ENCODE results near the gene HBQ1.
A peak's percentile ranks its signal among the peaks of the same experiment; 100 is the strongest.
"Not testable (repeated sequence)": the region's sequence is repeated elsewhere in the genome, so short reads cannot be mapped to it uniquely, and the experiment has no call there.

HBQ1 gene

DNA sequence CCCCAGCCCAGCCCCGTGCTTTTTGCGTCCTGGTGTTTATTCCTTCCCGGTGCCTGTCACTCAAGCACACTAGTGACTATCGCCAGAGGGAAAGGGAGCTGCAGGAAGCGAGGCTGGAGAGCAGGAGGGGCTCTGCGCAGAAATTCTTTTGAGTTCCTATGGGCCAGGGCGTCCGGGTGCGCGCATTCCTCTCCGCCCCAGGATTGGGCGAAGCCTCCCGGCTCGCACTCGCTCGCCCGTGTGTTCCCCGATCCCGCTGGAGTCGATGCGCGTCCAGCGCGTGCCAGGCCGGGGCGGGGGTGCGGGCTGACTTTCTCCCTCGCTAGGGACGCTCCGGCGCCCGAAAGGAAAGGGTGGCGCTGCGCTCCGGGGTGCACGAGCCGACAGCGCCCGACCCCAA, 4.3 kb upstream of the HBQ1 start:
- not testable (repeated sequence) for DNase-seq (ENCODE audit: low read depth in 3 of 3)

- not testable (repeated sequence) for DNase-seq (ENCODE audit: low read depth in 3 of 3)
Observed at GRCh38 chr16:176477-177382, 3.5 kb upstream of the HBQ1 start, which contains the start of gene HBA1. Gene HBA1 (plus strand): TSS chr16:176680. CDS start chr16:176717, 37 bp downstream.

- DNase-seq (ENCODE audit: low read depth in 3 of 3), result no peak
Observed at GRCh38 chr16:177394-177822, 2.9 kb upstream of the HBQ1 start.

DNA sequence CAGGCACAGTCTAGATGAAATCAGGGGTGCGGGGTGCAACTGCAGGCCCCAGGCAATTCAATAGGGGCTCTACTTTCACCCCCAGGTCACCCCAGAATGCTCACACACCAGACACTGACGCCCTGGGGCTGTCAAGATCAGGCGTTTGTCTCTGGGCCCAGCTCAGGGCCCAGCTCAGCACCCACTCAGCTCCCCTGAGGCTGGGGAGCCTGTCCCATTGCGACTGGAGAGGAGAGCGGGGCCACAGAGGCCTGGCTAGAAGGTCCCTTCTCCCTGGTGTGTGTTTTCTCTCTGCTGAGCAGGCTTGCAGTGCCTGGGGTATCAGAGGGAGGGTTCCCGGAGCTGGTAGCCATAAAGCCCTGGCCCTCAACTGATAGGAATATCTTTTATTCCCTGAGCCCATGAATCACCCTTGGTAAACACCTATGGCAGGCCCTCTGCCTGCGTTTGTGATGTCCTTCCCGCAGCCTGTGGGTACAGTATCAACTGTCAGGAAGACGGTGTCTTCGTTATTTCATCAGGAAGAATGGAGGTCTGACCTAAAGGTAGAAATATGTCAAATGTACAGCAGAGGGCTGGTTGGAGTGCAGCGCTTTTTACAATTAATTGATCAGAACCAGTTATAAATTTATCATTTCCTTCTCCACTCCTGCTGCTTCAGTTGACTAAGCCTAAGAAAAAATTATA, 2.1 kb upstream of the HBQ1 start:
- DNase-seq (ENCODE audit: low read depth in 3 of 3), result no peak

GRCh38 chr16:178668-179015, 1.6 kb upstream of the HBQ1 start:
- DNase-seq (ENCODE audit: low read depth in 3 of 3), result no peak

DNA sequence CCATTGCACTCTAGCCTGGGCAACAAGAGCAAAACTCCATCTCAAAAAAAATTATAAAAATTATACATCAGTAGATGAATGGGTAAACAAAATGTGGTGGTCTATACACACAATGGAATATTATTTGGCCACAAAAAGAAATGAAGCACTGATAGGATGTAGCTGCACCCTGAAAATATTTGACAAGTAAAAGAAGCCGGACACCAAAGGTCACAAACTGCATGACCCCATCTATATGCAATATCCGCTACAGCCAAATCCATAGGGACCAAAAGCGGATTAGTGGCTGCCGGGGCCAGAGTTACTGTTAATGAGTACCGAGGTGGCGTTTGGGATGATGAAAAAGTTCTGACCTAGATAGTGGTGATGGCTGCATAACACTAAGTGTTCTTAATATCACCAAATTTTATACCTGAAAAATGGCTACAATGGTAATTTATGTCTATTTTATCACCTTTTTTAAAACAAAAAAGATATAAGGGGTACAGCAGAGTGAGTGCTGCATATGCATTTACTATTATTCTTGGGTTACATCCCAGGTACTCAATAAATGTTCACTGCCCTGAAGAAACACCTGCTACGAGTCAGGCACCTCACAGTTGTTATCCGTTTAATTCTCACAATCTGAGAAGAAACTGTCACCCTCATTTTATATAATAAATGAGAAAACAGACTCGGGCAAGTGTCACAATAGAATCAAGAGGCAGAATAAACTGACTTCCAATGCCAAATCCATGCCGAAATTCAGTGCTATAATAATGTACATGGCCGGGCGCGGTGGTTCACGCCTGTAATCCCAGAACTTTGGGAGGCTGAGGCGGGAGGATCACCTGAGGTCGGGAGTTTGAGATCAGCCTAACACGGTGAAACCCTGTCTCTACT, 807 bp upstream of the HBQ1 start:
- no peak for DNase-seq (ENCODE audit: low read depth in 3 of 3)

DNA sequence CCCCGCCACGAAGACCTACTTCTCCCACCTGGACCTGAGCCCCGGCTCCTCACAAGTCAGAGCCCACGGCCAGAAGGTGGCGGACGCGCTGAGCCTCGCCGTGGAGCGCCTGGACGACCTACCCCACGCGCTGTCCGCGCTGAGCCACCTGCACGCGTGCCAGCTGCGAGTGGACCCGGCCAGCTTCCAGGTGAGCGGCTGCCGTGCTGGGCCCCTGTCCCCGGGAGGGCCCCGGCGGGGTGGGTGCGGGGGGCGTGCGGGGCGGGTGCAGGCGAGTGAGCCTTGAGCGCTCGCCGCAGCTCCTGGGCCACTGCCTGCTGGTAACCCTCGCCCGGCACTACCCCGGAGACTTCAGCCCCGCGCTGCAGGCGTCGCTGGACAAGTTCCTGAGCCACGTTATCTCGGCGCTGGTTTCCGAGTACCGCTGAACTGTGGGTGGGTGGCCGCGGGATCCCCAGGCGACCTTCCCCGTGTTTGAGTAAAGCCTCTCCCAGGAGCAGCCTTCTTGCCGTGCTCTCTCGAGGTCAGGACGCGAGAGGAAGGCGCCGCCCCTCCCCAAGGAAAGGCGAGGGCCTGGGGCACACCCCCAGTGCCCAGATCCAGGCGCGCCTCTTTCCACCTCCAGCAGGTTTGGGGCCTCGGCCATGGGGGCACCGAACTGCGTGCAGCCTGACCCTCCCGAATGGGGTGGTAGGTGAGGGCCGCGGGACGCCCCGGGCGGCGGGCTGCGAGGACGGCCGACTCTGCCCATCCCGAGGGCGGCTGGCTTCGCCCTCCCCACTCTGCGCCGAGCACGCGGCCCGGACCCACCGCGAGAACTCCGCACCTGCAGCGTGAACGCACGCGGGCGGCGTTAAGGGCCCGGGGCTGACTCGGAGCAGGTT, 664 bp downstream of the HBQ1 start:
- peak; percentile 75 to 85 (median 78) for DNase-seq (ENCODE audit: low read depth in 3 of 3)

- no peak for DNase-seq (ENCODE audit: low read depth in 3 of 3)
Observed at GRCh38 chr16:181565-182021, 1.3 kb downstream of the HBQ1 start.

GRCh38 chr16:183005-183404, 2.7 kb downstream of the HBQ1 start:
- no peak for DNase-seq (ENCODE audit: low read depth in 3 of 3)

GRCh38 chr16:185213-185612, 5.0 kb downstream of the HBQ1 start:
- DNase-seq (ENCODE audit: low read depth in 3 of 3), result no peak

DNA sequence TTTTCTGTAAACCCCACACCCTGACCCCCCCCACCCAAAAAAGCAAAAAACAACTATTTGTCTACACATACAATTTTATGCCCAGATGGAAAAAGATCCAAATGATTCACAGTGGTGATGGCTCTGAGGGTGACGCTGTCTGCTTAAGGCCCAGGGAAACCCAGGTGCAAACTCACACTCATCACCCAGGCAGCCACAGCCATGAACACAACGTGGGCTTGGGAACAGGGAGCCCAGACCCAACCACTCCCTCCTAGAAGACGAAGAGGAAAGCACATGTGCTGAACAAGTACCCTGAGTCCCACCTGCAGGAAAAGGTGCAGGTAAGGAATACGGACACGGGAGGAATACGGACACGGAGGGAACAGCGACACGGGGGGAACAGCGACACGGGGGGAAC, 5.4 kb downstream of the HBQ1 start:
- DNase-seq (ENCODE audit: low read depth in 3 of 3), result no peak

DNA sequence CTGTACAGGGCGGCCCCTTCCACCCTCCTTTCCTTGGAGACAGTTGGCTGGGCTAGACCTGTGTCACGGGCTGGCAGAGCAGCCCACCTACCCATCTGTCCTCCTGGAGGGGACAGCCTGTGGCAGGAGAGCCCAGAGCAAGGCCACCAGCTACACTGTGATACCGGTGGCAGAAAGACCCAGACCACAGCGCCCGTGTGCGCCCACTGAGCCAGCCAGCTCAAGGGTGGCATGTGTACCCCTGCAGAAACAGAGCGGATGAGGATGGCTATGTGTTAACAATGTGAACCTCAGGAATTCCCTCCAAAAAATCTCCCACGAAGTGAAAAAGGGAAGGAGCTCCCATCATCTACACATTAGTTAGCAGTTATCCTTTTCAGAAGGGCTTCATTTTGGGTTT, 7.1 kb downstream of the HBQ1 start:
- no peak for DNase-seq (ENCODE audit: low read depth in 3 of 3)

GRCh38 chr16:188674-189073, 8.4 kb downstream of the HBQ1 start:
- no peak for DNase-seq (ENCODE audit: low read depth in 3 of 3)

- DNase-seq (ENCODE audit: low read depth in 3 of 3), result no peak
Observed at GRCh38 chr16:189604-190186, 9.4 kb downstream of the HBQ1 start.

- DNase-seq (ENCODE audit: low read depth in 3 of 3), result no peak
Observed at GRCh38 chr16:191831-192230, 11.6 kb downstream of the HBQ1 start.

- DNase-seq (ENCODE audit: low read depth in 3 of 3), result no peak
Observed at GRCh38 chr16:192686-193085, 12.4 kb downstream of the HBQ1 start.

- no peak for DNase-seq (ENCODE audit: low read depth in 3 of 3)
Observed at GRCh38 chr16:193441-193840, 13.2 kb downstream of the HBQ1 start.

DNA sequence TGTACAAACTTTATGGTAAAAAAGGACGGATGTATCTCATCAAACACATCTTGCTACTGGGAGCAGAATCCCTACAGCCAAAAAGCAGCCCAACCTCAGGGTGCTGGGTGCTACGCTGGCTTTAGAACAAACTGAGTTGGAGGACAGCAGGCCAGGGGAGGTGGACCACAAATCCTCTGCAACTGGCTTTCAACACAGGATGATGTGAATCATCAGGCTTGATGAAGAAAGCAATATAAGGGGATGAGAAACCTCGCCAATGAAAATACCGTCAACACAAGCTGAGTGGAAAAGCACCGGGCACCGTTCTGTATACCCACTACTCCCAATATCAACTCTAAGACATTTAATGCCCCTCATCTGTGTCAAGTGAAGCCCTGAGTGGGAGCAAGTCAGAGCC, 14.3 kb downstream of the HBQ1 start:
- no peak for DNase-seq (ENCODE audit: low read depth in 3 of 3)

DNA sequence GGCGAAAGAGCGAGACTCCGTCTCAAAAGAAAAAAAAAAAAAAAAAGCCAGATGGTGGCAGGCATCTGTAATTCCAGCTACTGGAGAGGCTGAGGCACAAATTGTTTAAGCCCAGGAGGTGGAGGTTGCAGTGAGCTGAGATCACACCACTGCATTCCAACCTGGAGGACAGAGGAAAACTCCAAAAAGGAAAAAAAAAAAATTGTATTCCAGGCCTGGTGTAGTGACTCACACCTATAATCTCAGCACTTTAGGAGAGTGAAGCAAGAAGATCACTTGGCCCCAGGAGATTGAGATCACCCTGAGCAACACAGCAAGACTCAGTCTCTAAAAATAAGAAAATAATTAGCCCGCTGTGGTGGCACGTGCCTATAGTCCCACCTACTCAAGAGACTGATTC, 20.1 kb downstream of the HBQ1 start:
- no peak for DNase-seq (ENCODE audit: low read depth in 3 of 3)

GRCh38 chr16:203246-203645, 23.0 kb downstream of the HBQ1 start:
- no peak for DNase-seq (ENCODE audit: low read depth in 3 of 3)

GRCh38 chr16:204046-204445, 23.8 kb downstream of the HBQ1 start:
- not testable (repeated sequence) for DNase-seq (ENCODE audit: low read depth in 3 of 3)
